DMS53 treated with DMSO at 0.1 percent for 48 hours (cell line): Measurements from ENCODE around the gene ZNF462.
"Not testable (repeated sequence)": the region's sequence is repeated elsewhere in the genome, so short reads cannot be mapped to it uniquely, and the experiment has no call there.

ENCODE experiments used
- DNase-seq: peaks from one replicate; lab custom pipeline; 2025; ENCODE audit not compliant: unreplicated experiment; lab: John Stamatoyannopoulos, UW

ZNF462 gene

GRCh38 chr9:106886111-106887046 is 23.4 kb downstream of the ZNF462 start:
- no peak for DNase-seq

- no peak for DNase-seq
Observed at GRCh38 chr9:106887066-106887465, 24.1 kb downstream of the ZNF462 start.

- DNase-seq, result no peak
Observed at GRCh38 chr9:106889061-106889590, 26.2 kb downstream of the ZNF462 start.

GRCh38 chr9:106890608-106891007 is 27.6 kb downstream of the ZNF462 start:
- no peak for DNase-seq

GRCh38 chr9:106891286-106891685 is 28.3 kb downstream of the ZNF462 start:
- DNase-seq, result no peak

GRCh38 chr9:106892632-106893031 is 29.7 kb downstream of the ZNF462 start:
- no peak for DNase-seq

- no peak for DNase-seq
Observed at GRCh38 chr9:106893088-106893487, 30.1 kb downstream of the ZNF462 start.

GRCh38 chr9:106896695-106897094 is 33.7 kb downstream of the ZNF462 start:
- DNase-seq, result no peak

- no peak for DNase-seq
Observed at GRCh38 chr9:106897236-106897635, 34.3 kb downstream of the ZNF462 start.

GRCh38 chr9:106897751-106898150 is 34.8 kb downstream of the ZNF462 start:
- no peak for DNase-seq

GRCh38 chr9:106900523-106900922 is 37.6 kb downstream of the ZNF462 start:
- DNase-seq, result not testable (repeated sequence)

- no peak for DNase-seq
Observed at GRCh38 chr9:106906129-106906528, 43.2 kb downstream of the ZNF462 start.

- no peak for DNase-seq
Observed at GRCh38 chr9:106911951-106912350, 49.0 kb downstream of the ZNF462 start.

GRCh38 chr9:106913276-106913675 is 50.3 kb downstream of the ZNF462 start:
- no peak for DNase-seq

GRCh38 chr9:106915851-106916250 is 52.9 kb downstream of the ZNF462 start:
- DNase-seq, result no peak

- no peak for DNase-seq
Observed at GRCh38 chr9:106916466-106917235, 53.7 kb downstream of the ZNF462 start.

- DNase-seq, result no peak
Observed at GRCh38 chr9:106918825-106919509, 56.0 kb downstream of the ZNF462 start.

GRCh38 chr9:106920091-106920490 is 57.1 kb downstream of the ZNF462 start:
- no peak for DNase-seq

GRCh38 chr9:106920701-106921283 is 57.8 kb downstream of the ZNF462 start:
- DNase-seq, result no peak

GRCh38 chr9:106921341-106921899 is 58.5 kb downstream of the ZNF462 start:
- DNase-seq, result peak; percentile 52
